ENCODE measurements around the gene CCNB3.

Gene CCNB3

GRCh38 chrX:50343917-50344316 is 139.4 kb downstream of the CCNB3 start:
- no peak for DNase-seq (ENCODE audit: low read depth)

- no peak for DNase-seq (ENCODE audit: low read depth)
Measured at GRCh38 chrX:50372966-50373365, 168.4 kb downstream of the CCNB3 start.

GRCh38 chrX:50375481-50376267 is 171.1 kb downstream of the CCNB3 start:
- no peak for DNase-seq (ENCODE audit: low read depth)

GRCh38 chrX:50381729-50382415 is 177.3 kb downstream of the CCNB3 start:
- DNase-seq (ENCODE audit: low read depth): no peak

GRCh38 chrX:50386520-50386919 is 182.0 kb downstream of the CCNB3 start:
- no peak for DNase-seq (ENCODE audit: low read depth)

- no peak for DNase-seq (ENCODE audit: low read depth)
Measured at GRCh38 chrX:50393902-50394301, 189.3 kb downstream of the CCNB3 start.

Data from T-helper 22 cell (primary cell).